SU-DHL-6 (cell line): ENCODE measurements around the gene DRD3.

Experiments
- H2AFZ ChIP-seq: fragments of 200-600 bp; sonication (generic); 2 replicates; pipeline ENCODE4 v1.6.1; 2014; ENCODE audit warnings: low read depth, mild to moderate bottlenecking, moderate library complexity, mixed read lengths, antibody characterized with exemption, low read length; ENCODE audit not compliant: severe bottlenecking
- H3F3A ChIP-seq: fragments of 200-600 bp; shearing (Covaris generic); 2 replicates; pipeline ENCODE4 v1.6.0; 2016; ENCODE audit warnings: antibody characterized with exemption, mild to moderate bottlenecking; ENCODE audit not compliant: insufficient read depth
- H3K27ac ChIP-seq: fragments of 200-600 bp; sonication (generic); 2 replicates; pipeline ENCODE4 v1.5.1; 2016; ENCODE audit warnings: low read depth, mild to moderate bottlenecking, low read length, moderate library complexity, mixed read lengths
- H3K27me3 ChIP-seq: fragments of 200-600 bp; sonication (generic), shearing (Covaris generic); 2 replicates; pipeline ENCODE4 v1.6.0; 2014; ENCODE audit warnings: mild to moderate bottlenecking, low read length
- H3K36me3 ChIP-seq: fragments of 200-600 bp; sonication (generic); 2 replicates; pipeline ENCODE4 v1.6.1; 2014; ENCODE audit warnings: mild to moderate bottlenecking, low read length, mixed read lengths
- H3K4me2 ChIP-seq: fragments of 300-600, 200-600 bp; shearing (Covaris generic), sonication (generic); 2 replicates; pipeline ENCODE4 v1.6.0; 2014; ENCODE audit warnings: low read length, low read depth, mild to moderate bottlenecking; ENCODE audit not compliant: poor library complexity, severe bottlenecking
- H3K4me3 ChIP-seq: fragments of 200-600 bp; sonication (generic); 2 replicates; pipeline ENCODE4 v1.5.1; 2014; ENCODE audit warnings: antibody characterized with exemption, low read length, mild to moderate bottlenecking, mixed read lengths; ENCODE audit not compliant: insufficient read depth, poor library complexity, severe bottlenecking
- H3K79me2 ChIP-seq: fragments of 200-600 bp; sonication (generic); 2 replicates; pipeline ENCODE4 v1.6.1; 2014; ENCODE audit warnings: mild to moderate bottlenecking, low read length, moderate library complexity; ENCODE audit not compliant: insufficient read depth
- H3K9ac ChIP-seq: fragments of 200-600 bp; sonication (generic); 2 replicates; pipeline ENCODE4 v1.7.0; 2014; ENCODE audit warnings: mild to moderate bottlenecking, low read length
- H3K9me2 ChIP-seq: fragments of 200-600 bp; sonication (generic); replicated peaks from 2 replicates; pipeline ENCODE4 v1.6.1; 2014; ENCODE audit warnings: low read length; ENCODE audit not compliant: insufficient read depth
- H3K9me3 ChIP-seq: fragments of 200-600 bp; sonication (generic); 2 replicates; pipeline ENCODE4 v1.6.1; 2014; ENCODE audit warnings: low read length, mixed read lengths; ENCODE audit not compliant: insufficient read depth
- H4K20me1 ChIP-seq: fragments of 200-600 bp; sonication (generic); 2 replicates; pipeline ENCODE4 v1.6.1; 2014; ENCODE audit warnings: low read depth, mild to moderate bottlenecking, antibody characterized with exemption, low read length, moderate library complexity, mixed read lengths
- CTCF ChIP-seq: fragments of 200-600 bp; sonication (generic); IDR thresholded peaks from one replicate; pipeline ENCODE4 v1.5.1; 2017; ENCODE audit warnings: antibody characterized with exemption, mild to moderate bottlenecking, low read length, moderate library complexity; ENCODE audit not compliant: insufficient read depth, poor library complexity, severe bottlenecking
- EZH2phosphoT487 ChIP-seq: fragments of 200-600 bp; sonication (generic), shearing (Covaris generic); conservative IDR thresholded peaks from 2 replicates; pipeline ENCODE4 v1.6.1; 2018; ENCODE audit warnings: mild to moderate bottlenecking, antibody characterized with exemption, low read length, moderate library complexity, mixed read lengths

Gene DRD3

GRCh38 chr3:114078126-114078525 lies 100.7 kb downstream of the DRD3 start:
- H3K27ac ChIP-seq: no peak overlapping the region
- no peak overlapping the region for H3K4me3 ChIP-seq
- no peaks in the 10 kb centered on the region for H3K79me2 ChIP-seq
- H3F3A ChIP-seq: no peaks in the 10 kb centered on the region
- TF ChIP-seq CTCF: no peak
- no peak for TF ChIP-seq EZH2phosphoT487
- H3K27me3 ChIP-seq: no peaks in the 10 kb centered on the region
- H3K9me3 ChIP-seq: no peaks in the 10 kb centered on the region
- peaks cover 45% of the 10 kb centered on the region for H3K36me3 ChIP-seq
- H4K20me1 ChIP-seq: no peaks in the 10 kb centered on the region
- H3K9me2 ChIP-seq: no peaks in the 10 kb centered on the region
- H2AFZ ChIP-seq: no peak overlapping the region
- no peak overlapping the region for H3K9ac ChIP-seq
- H3K4me2 ChIP-seq: no peak overlapping the region
